HG03045 (cell line): ENCODE results near the gene PDZD8.
"Not testable (repeated sequence)": the region's sequence is repeated elsewhere in the genome, so short reads cannot be mapped to it uniquely, and the experiment has no call there.

Experiments used
- ATAC-seq: cut with Tn5 transposase; IDR thresholded peaks from one replicate; pipeline ENCODE4 v1.9.1; 2021; ENCODE audit warnings: mild to moderate bottlenecking, moderate library complexity; ENCODE audit not compliant: unreplicated experiment

PDZD8 gene

DNA sequence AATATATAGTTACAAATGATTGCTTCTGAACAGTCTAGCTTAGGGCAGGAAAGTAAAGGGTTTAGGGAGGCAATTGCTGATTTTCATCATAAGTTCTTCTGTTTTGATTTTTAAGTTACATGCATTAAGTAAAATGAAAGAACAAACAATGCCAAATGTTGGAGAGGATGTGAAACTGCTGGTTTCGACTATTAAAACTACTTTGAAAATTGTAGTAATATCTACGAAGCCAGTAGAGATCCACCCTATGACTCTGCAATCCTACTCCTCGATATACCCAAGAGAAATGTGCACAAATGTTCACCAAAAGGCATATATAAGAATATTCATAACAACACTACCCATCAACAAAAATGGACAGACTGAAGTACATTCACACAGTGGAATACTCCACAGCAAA is 24.3 kb downstream of the PDZD8 start:
- peak; percentile 63 for ATAC-seq

DNA sequence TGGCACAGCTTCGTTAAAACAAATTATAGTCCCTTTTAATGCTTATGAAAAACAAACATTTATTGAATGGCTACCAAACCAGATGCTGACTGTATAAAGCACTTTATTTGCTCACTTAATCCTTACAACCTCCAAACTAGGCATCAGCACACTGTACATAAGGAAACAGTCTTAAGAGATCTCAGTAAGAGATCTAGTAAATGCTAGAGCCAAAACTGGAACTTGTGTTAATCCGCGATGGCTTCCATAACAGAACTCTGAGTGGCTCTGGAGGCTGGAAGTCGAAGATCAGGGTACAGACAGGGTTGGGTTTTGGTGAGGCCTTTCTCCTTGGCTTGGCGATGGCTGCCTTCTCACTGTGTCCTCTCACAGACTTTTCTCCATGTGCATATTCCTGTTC is 27.0 kb downstream of the PDZD8 start:
- ATAC-seq, result no peak

GRCh38 chr10:117346574-117346973 is 28.7 kb downstream of the PDZD8 start:
- ATAC-seq, result no peak

DNA sequence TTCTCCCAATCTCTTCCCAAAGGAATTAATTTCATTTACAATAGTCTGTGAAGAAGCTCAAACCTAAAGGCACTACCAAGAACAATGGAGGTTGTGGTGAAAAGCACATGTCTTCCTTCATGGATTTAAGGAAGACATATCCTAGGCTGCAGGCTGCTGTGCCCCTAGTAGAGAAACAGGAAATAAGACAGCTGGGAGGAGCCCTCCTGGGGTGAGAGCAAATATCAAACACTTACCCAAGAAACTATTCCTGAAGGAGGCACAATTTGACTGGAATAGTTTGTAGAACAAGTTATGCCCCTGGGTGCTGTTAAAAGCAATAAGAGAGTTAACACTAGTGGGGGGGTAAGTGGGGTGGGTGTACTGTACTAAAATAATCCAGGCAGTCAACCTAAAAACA is 30.1 kb downstream of the PDZD8 start:
- no peak for ATAC-seq

- ATAC-seq, result no peak
These were observed 32.6 kb downstream of the PDZD8 start for GRCh38 chr10:117342641-117343040.

GRCh38 chr10:117341061-117341460 is 34.2 kb downstream of the PDZD8 start:
- no peak for ATAC-seq

DNA sequence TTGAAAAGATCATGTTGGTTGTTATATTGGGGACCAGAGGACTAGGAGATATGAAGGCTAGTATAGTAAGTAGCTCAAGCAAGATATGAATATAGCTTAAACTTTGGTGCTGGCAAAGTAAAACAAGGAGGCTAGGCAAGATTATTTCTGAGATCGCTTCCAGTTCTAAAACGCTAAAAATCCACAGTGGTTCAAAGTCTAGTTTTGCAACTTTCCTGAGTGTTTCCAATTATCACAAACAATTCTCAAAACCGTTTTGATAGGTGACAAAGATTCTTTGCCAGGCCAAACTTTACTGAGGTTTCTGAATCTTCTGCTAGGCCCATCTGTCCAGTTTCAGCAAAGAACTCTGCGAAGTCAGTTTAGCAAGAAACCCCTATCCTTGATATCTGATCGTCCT is 35.3 kb downstream of the PDZD8 start:
- ATAC-seq, result no peak

GRCh38 chr10:117339578-117339977 is 35.7 kb downstream of the PDZD8 start:
- ATAC-seq, result no peak

- no peak for ATAC-seq
These were observed 40.3 kb downstream of the PDZD8 start for GRCh38 chr10:117334926-117335325.

- no peak for ATAC-seq
These were observed 41.2 kb downstream of the PDZD8 start for GRCh38 chr10:117334066-117334465.

- ATAC-seq, result no peak
These were observed 48.0 kb downstream of the PDZD8 start for GRCh38 chr10:117327262-117327661.

DNA sequence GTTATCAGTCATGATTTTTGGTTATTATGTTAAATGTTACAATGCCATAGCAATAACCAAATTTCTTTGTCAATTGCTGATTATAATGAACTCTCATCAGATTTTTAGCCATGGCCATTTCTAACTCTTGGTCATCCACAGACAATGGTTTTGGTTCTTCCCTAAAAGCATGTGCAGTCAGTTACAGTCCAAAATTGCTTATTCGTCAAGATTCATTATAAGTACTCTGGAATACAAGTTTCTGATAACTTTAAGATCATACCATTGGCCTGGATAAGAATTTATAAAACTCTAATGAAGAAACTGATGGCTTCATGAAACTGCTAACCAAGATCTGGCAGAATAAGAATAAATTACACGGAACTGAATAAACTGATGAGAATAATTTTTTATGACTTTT is 50.9 kb downstream of the PDZD8 start:
- no peak for ATAC-seq

DNA sequence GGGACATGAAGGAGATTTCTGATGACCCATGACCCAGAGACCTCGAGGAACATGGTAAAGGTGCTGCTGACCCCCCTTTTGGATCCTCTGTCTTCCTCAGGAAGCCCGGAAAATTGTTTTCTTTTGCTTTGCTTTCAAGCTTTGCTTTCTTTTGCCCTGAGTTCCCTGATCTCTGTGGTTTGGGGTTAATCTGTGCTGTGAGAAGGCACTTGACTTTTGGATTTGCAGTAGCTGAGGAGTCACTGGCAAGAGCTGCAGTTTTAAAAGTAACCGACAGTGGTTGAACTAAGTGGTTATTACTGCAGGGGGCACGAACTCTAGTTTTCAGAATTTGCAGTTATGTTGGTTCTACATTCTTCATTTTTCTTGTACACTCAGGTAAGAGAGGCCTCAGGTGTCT is 53.0 kb downstream of the PDZD8 start:
- ATAC-seq, result no peak

GRCh38 chr10:117320050-117320665 is 55.1 kb downstream of the PDZD8 start:
- no peak for ATAC-seq

- ATAC-seq, result no peak
These were observed 56.3 kb downstream of the PDZD8 start for GRCh38 chr10:117318909-117319308.

GRCh38 chr10:117316701-117317100 is 58.5 kb downstream of the PDZD8 start:
- ATAC-seq, result no peak

GRCh38 chr10:117313641-117314040 is 61.6 kb downstream of the PDZD8 start:
- no peak for ATAC-seq

DNA sequence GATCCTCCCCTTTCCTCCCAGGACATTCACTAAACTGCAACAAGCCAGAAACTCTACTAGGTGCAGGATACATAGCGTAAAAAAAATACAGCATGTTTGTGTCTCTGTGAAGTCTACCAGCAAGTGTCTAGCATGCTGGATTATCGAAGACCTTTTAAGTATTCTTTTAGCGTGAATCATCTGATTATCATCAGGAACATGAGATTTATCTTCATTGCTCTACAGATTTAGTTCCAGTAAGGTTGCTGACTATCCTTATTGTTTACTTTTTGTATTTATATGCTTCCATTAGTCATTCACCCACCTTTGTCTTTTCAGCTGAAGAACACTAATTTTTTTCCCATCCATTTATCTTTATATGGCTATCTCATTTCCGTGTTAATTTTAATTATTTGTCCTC is 62.8 kb downstream of the PDZD8 start:
- ATAC-seq, result no peak

DNA sequence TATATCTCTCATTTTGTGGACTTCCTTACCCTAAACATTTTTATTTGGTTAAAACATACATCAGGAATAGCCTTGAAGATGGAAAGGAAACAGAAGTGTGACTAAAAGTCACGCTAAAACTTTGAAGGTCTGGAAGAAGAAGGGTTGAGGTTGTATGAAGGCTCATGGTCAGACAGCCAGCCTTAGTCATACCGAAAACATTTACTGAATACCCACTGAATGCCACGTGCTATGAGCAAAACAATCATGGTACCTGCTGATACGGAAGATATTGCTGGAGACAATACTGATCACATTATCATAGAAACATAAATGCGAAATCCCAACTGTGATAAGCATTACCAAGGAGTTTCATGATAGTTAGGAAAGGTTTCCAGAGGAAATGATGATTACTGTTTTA is 64.0 kb downstream of the PDZD8 start:
- no peak for ATAC-seq

DNA sequence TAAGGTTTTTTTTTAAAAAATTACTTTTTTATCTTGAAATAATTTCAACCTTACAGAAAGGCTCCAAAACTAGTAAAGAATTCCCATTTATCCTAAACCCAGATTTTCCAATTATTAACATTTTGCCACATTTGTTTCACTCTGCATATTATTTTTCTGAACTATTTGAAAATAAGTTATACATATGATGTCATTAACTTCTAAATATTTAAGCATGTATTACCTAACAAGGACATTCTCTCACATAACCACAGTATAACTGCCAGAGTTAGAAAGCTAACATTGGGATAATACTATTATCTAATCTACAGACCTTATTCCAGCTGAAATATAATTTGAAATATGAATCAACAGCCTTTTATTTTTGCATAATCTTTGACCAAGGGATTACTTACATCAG is 68.6 kb downstream of the PDZD8 start:
- no peak for ATAC-seq

DNA sequence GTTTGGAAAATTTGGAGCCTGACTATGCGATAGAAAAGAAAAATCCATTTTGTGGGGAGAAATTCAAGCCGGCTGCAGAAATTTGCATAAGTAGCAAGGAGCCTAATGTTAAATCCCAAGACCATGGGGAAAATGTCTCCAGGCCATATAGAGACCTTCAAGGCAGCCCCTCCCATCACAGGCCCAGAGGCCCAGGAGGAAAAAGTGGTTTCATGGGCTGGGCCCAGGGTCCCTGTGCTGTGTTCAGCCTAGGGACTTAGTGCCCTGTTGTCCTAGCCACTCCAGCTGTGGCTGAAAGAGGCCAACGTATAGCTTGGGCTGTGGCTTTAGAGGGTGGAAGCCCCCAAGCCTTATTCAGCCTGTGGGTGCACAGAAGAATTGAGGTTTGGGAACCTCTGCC is 71.8 kb downstream of the PDZD8 start:
- ATAC-seq, result not testable (repeated sequence)

GRCh38 chr10:117300671-117301070 is 74.6 kb downstream of the PDZD8 start:
- no peak for ATAC-seq

- ATAC-seq, result no peak
These were observed 75.8 kb downstream of the PDZD8 start for GRCh38 chr10:117299435-117299834.
